ENCODE data around the gene PPP2R2D.
A peak's percentile ranks its signal among the peaks of the same experiment; 100 is the strongest.
"Not testable (repeated sequence)": the region's sequence is repeated elsewhere in the genome, so short reads cannot be mapped to it uniquely, and the experiment has no call there.

The PPP2R2D gene

GRCh38 chr10:131949908-131950307 is 49.1 kb downstream of the PPP2R2D start:
- DNase-seq, result not testable (repeated sequence)

DNA sequence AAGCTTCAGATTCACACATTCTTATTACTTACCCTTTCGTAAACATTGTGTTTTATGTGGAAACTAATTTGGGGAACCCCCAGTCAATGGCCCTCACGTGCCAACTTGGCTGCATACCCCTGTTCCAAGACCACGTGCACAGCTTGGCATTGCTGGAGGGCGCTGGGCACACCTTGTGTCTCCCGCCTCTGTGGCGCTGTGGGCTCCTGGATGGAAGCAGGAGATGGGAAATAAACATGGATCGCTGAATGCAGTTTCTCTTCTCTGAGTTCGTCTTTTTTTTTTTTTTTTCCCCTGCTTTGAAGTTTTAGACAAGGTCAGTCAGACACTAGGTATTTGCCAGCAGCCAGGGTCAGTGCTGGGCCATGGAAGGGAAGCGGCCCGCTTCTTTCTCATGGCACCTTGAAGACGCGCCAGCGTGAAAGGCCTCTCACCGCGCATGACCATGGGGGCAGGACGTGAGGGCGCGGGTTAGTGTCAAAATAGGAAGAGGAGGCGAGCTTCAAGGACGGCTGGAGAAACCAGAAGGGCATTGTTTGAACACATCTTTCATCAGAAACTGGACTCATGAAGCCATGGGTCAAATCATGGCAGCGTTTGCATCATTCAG is 53.7 kb downstream of the PPP2R2D start:
- DNase-seq, result no peak

- no peak for DNase-seq
Observed at GRCh38 chr10:131955591-131956340, 55.0 kb downstream of the PPP2R2D start.

DNA sequence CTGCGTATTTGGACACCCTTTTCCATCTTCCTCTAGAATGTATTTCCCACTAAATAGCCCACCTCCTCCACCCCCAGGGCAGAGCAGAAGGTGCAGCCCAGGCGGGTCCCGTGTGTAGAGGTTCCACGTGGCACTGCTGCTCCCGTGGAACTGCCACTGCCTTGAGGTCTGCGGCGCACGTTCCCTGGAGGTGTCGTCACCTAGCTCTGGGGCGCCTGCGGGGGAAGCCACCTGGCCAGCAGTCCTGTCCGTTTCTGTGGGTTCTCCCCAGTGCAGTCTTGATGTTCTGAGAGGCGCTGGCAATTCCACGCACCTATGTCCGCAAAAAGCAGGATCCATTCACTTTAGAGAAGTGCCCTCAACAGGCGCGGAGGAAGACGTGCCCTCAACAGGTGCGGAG is 59.0 kb downstream of the PPP2R2D start:
- no peak for DNase-seq

DNA sequence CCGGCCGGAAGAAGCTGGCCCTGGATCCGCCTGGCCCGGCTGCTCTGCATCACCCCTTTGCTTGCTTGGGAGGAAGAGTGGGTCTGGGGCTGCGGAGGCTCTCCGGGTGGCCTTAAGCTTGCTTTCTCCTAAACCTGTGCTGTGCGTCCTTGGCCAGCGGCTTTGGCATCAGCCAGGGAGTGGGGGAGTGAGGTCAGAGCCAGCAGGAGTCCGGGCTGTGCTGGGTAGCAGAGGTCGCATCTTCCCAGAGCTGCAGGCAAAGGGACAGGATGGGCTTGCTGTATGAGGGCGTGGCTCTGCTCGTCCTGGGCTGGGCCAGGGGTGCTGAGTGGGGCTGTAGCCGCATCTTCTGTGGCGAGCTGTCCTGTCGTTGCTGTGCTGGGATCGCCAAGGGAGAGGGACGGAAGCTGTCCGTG is 59.8 kb downstream of the PPP2R2D start:
- no peak for DNase-seq

GRCh38 chr10:131961047-131961776 is 60.4 kb downstream of the PPP2R2D start:
- DNase-seq, result no peak

GRCh38 chr10:131961777-131962662 is 61.2 kb downstream of the PPP2R2D start:
- no peak for DNase-seq

- no peak for DNase-seq
Observed at GRCh38 chr10:131963350-131963749, 62.5 kb downstream of the PPP2R2D start.

DNA sequence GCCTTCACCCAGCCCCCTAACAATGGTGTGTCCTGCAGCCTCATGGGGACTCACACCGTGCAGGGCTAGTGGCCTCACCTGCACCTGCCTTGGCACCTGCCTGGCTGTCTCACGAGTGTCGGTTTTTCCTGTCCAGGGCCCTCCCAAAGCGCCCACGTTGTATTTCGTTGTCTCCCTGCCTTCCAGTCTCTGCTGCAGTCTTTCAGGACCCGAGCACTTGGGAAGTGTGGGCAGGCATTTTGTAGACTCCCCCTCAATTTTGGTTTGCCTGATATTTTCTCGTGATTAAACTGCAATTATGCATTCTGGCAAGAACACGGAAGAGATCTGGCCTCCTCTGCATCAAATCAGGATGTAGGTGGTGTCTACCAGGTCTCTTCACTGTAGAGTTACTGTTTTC is 63.0 kb downstream of the PPP2R2D start:
- no peak for DNase-seq

DNA sequence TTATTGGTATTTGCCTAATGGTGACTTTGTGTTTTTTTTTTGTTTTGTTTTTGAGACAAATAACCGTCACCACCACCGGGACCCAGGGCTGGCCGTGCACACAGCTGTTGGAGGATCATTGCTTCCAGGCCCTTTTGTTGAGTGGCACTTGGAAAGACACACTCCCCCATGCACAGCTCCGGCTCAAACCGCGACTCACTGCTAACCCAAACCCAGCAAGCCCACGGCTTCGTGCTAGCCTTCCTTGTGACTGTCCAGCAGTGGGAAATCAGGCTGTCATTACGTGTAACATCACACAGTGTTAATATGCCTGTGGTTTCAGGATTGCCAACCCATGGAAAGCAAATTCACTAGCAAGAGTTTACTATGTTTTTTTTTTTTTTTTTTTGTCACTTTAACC is 63.5 kb downstream of the PPP2R2D start:
- no peak for DNase-seq

GRCh38 chr10:131968949-131969348 is 68.1 kb downstream of the PPP2R2D start:
- DNase-seq, result no peak

DNA sequence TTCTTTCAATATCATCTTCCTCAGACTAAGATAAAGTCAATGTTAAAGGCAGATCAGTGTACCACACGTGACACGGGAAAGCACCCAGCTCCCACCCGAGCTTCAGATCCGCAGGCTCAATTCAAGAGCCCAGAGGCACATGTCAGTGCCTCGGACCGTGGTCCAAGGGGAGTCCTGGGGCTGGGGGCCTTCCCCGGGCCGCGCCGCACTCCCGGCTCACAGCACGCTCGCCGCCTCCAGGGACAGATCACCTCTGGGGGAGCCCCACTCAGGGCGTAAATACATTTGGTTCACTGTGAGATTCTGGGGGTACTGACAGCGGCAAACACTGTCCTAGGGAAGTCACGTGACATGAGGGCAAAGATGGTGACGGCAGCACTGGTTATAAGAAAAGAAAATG is 70.1 kb downstream of the PPP2R2D start:
- DNase-seq, result no peak

DNA sequence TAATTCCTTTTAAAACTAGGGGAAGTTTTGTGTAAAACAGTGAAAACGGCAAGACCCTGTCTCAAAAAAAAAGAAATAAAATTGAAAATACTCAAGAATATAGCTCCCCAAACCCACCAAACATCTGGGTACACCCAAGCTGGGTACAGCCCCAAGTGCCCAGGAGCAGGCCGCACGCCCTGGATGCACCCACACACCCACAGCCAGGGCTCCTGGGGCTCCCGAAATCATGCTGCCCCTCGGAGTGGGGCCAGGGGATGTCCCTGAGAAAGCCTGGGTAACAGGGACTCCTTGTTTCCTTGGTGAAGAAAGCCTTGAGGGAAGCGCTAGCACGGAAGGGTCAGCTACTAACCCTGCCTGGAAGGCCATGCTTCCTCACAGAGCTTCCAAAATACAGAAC is 70.8 kb downstream of the PPP2R2D start:
- DNase-seq, result no peak

- peak in 2 of 5 donors; percentile 31 to 48 for DNase-seq
Observed at GRCh38 chr10:131972474-131973071, 71.8 kb downstream of the PPP2R2D start.

- DNase-seq, result no peak
Observed at GRCh38 chr10:131973160-131973951, 72.5 kb downstream of the PPP2R2D start.

GRCh38 chr10:131974034-131974817 is 73.4 kb downstream of the PPP2R2D start:
- no peak for DNase-seq

GRCh38 chr10:131975003-131975402 is 74.2 kb downstream of the PPP2R2D start:
- DNase-seq, result no peak

GRCh38 chr10:131975796-131976195 is 75.0 kb downstream of the PPP2R2D start:
- no peak for DNase-seq

DNA sequence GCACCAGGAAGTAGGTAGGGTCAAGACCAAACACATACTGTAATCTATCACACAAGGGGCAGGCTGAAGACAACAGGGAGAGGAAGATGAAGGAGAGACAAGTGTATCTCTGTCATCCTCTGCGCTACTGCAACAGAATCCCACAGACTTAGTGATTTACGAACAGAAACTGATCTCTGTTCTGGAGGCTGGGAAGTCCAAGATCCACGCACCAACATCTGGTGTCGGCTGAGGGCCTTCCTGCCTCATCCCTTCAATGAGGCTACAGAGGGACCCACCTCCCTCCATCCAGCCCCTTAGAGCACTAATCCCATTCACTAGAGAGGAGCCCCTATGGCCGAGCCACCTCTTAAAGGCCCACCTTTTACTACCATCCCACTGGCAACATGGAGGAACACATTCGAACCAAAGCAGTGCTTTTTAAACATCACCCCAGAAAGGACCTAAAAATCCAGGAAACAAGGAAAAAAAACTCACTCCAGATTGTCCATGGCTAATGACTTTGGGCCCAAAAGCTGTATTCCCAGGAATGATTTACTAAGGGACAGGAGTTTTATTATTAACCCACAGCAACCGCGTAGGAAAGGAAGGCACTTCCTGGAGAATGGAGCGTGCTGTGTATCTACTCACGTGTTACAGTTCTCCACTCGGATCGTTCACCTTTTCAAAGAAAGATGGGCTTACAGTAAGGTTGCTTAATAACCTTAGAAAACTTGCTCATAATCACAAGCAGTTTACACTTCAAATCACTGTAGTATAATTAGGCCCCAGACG is 76.7 kb downstream of the PPP2R2D start:
- DNase-seq, result no peak

DNA sequence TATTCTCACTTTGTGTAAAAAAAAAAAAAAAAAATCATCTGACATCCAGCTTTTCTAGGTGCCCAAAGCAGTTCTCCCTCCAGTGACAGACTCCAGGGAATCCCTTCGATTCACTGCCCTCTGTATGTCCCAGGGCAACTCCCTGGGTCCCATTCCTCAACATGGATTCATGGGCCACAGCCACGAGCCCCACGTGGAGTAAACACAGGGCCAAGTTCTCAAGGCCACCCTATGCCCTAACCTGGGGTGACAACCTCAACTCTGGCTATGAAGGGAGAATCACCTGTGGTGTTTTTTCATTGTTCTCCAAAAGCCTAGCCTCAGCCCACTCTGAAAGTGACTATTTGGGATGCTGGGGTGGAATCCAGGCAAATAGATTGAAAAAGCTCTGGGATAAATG is 77.6 kb downstream of the PPP2R2D start:
- no peak for DNase-seq
